NCI-H2081 (cell line): Measurements from ENCODE around the gene MAN1C1.
A peak's percentile ranks its signal among the peaks of the same experiment; 100 is the strongest.

Experiments used
- DNase-seq, 2 experiments: peaks; one replicate each; lab custom pipeline; 2025; lab: John Stamatoyannopoulos, UW

Gene MAN1C1

GRCh38 chr1:25765136-25765922 is 148.7 kb downstream of the MAN1C1 start:
- DNase-seq, result no peak

- DNase-seq, result peak; percentile 64 to 87
These were observed 149.5 kb downstream of the MAN1C1 start for GRCh38 chr1:25765923-25766589.

DNA sequence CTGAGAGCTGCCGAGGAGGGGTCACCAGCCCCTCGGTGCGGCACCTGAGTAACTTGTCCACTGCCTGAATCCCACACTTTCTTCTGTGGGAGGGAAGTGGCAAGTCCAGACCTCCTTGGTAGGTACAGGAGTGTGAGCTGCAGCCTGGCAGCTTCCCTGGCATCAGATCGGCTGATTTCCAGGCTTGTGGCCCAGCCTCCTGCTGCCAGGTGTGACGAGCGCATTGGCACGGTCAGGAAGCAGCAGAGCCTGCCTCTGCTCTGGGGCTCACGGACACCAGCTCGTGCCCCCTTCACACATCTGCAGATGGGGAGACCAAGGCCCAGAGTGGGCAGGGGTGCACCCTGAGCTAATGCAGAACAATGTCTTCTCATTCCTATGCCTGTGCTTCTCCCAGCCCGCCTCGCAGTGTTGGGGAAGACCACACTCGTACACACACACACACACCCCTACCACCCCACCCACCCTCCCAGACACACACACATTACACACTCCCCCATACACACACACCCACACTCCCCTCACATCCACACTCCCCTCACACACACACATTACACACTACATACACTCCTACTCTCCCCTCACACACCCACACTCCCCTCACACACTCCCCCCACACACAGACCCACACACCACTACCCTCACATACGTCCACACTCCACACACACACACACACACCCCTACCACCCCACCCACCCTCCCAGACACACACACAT is 150.3 kb downstream of the MAN1C1 start:
- peak; percentile 30 to 74 for DNase-seq

DNA sequence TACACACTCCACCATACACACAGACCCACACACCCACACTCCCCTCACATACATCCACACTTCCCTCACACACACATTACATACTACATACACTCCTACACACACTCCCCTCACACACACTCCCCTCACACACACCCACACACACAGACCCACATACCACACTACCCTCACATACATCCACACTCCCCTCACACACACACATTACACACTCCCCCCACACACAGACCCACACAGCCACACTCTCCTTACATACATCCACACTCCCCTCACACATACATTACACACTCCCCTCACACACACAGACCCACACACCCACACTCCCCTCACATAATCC is 150.8 kb downstream of the MAN1C1 start:
- no peak for DNase-seq

DNA sequence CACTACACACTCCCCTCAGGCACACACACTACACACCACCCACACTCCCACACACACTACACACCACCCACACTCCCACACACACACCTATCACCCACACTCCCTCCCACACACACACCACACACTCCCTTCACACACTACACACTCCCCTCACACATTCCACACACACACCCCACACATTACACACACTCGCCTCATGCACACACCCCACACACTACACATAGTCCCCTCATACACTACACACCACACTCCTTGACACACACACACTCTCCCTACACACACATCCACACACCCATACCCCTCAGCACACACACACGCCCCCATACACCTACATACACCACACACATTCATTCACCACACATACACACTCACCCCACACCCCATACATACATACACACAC is 152.4 kb downstream of the MAN1C1 start:
- no peak for DNase-seq

GRCh38 chr1:25769625-25770383 is 153.2 kb downstream of the MAN1C1 start:
- DNase-seq, result no peak

DNA sequence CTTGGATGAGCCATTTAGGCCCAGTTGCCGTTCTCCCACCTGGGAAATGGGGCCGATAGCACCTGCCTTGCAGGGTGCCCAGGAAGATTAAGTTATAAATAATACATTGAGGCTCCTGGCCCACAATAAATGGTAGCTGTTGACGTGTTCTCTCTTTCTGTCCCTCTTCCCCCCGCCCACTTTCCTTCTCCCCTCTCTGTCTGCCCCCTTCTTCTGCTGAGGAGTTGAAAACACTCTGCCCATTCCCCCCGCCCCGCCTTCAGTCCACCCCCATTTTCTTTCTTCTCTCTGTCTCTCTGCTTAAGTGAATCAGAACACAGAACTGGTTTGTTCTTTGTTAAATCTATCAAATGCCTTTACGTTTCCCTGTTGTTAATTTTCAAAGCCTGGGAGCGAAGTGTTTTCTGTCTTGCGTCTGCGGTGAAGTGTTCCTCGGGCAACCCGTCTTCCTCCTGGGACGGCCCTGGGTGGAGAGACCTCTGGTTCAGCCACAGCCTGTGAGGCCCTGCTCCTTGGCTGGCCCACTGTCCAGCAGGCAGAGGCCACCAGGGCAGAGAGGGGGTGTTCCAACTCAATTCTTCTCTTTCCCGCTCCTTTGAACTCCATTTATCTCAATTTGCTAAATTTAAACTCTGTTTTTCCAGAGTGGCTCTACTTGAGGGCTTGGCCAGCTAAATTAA is 154.1 kb downstream of the MAN1C1 start:
- no peak for DNase-seq

GRCh38 chr1:25771221-25772114 is 154.9 kb downstream of the MAN1C1 start:
- peak in 1 of 2 experiments; percentile 68 for DNase-seq

DNA sequence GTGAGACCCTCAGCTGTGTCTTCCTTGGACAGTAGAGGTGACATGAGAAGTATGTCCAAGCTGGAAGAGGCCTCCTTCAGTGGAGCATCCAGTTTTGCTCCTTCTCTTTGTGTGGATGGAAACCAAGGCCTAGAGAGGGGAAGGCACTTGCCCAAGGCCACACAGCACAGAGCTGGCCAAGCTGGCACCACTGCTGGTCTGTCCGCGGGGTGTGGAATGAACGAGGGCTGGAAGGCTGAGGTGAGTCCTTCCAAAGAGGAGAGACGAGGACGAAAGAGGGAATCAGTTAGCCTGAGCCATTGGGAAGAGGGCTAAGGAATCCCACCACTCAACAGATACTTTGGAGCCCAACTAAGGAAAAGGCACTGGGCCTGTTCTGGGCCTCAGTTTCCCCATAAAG is 155.6 kb downstream of the MAN1C1 start:
- DNase-seq, result no peak

- no peak for DNase-seq
These were observed 156.2 kb downstream of the MAN1C1 start for GRCh38 chr1:25772692-25773245.

GRCh38 chr1:25773441-25774125 is 157.0 kb downstream of the MAN1C1 start:
- DNase-seq, result no peak

DNA sequence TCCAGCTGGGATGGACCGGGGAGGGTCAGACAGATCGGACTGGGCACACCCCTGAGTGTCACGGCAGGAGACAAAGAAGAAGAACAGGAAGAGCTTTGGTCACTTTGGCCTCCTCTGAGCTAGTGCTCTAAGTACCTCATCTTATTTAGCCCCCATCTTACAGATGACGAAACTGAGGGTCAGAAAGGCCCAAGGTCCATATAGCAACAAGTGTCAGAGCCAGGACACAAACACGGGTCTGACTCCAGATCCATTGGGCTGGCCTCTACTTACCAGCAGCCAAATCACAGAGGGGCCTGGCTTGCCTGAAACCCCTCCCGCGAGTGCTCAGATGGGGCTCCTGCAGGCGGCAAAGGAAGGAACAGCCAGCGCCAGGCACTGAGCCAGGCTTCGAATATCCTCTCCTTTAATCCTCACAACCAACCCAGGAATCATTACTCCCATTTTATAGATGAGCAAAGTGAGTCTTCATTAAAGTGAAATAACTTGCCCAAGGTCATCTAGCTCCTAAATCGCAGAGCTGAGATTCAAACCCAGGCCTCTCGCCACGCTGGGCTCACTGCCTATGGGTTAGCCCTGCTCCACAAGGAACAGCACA is 157.7 kb downstream of the MAN1C1 start:
- peak in 1 of 2 experiments; percentile 17 for DNase-seq

DNA sequence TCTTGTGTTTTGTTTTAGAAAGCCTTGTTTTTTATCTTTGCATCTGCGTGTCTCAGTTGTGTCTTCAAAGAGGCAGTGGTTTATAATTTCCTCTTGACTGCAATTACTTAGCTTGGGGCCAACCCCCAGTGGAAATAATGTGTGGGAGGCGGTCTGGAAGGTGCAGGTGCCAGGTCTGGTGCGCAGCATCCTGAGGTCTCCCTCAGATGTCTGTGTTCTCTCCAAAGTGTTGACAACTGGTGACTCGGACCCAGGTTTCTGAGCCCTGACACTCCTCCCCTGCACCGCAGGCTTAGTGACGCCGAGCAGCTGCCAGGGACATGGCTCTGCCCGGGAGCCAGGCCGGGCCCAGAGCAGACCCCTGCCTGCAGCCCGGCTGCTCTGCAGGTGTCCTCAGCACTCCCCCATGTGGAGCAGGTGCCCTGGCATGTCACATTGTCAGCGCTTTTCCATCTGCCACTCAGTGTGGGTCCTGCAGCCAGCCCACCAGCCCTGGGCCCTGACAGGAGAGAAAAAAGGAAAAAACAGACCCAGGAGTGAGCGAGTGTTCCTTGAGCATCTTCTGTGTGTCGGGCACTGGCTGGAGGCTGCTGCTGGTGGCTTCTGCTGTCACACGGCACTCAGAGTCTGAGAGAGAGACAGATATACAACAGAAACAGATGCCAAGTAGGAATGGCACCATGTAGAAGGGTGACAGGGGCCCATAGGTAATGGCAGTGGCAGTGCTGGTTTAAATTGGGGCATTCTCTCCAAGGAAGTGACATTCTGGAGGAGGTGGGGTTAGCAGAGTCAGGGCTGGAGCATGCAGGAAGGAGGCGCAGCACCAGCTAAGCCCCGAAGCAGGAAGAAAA is 158.6 kb downstream of the MAN1C1 start:
- DNase-seq, result peak; percentile 56 to 87

- no peak for DNase-seq
These were observed 162.8 kb downstream of the MAN1C1 start for GRCh38 chr1:25779388-25779787.

GRCh38 chr1:25779894-25780293 is 163.3 kb downstream of the MAN1C1 start:
- DNase-seq, result no peak

DNA sequence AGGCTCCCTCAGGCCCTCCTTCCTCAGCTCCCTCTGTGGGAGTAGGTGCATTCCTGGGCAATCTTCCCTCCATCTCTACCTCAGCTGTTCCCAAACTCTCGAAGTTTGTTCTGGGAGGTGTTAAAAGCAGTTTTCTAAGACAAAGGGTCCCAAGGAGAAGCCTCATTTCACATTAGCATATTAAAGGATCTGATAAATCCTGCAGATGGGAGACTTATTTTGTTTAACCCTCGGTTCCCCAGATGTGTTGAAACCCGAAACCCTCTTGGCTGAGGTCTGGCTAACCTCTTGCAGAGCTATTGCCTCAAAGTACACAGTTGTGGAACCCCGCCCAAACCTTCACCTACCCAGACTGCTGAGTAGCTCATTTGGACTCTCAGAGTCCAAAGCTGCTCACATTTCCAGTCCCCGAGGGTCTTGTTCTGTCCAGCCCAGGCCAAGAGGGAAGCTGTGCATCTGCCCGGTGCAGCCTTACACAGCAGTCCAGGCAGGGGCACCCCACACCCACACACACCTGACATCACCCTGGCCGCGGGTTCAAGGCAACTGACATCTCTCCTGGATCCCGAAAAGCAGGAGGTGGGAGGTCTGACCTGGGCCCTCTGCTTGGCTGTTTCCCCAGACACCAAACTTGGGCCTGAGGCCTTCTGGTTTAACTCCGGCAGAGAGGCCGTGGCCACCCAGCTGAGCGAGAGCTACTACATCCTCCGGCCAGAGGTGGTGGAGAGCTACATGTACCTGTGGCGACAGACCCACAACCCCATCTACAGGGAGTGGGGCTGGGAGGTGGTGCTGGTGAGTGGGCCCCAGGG is 163.9 kb downstream of the MAN1C1 start:
- no peak for DNase-seq

DNA sequence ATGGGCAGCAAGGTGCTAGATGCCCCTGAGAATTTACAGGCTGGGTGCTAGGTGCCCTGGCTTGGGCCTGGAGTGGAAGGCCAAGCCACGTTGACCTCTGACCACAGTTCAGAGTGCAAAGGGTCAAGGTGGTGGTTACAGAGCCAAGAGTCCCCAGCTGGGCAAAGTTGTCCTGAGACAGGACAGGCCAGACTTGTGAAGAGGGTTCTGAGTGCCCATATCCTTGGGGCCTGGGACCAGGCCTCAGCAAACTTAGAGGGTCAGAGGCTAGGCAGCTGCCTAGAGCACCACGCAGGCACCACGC is 164.5 kb downstream of the MAN1C1 start:
- no peak for DNase-seq
